NK-92 treated with Interleukin-12 subunit alpha and Interleukin-12 subunit beta, amount 100 ng/mL, for 24 hours (cell line): ENCODE data around the gene DCP1B.
"Not testable (repeated sequence)": the region's sequence is repeated elsewhere in the genome, so short reads cannot be mapped to it uniquely, and the experiment has no call there.

Source experiments
- DNase-seq: peaks from one replicate; lab custom pipeline; 2025; lab: John Stamatoyannopoulos, UW

Gene DCP1B

DNA sequence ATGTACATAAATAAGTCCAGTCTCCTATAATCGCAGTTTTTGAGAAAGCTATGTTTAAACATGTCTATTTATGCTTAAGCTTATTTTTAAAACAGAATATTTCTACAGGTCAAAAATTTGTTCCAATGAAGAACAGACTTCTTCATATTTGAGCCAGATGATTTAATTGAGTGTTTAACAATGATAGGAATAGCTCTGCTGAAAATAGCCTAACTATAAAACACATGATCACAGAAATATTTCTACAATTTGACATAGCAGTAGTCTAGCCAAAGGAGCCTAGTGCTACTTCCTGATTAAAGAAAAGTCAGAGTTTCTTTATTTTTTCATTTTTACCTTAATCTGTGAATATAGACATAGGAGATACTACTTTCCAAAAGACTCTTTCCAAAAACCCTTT is 29.4 kb downstream of the DCP1B start:
- no peak for DNase-seq

DNA sequence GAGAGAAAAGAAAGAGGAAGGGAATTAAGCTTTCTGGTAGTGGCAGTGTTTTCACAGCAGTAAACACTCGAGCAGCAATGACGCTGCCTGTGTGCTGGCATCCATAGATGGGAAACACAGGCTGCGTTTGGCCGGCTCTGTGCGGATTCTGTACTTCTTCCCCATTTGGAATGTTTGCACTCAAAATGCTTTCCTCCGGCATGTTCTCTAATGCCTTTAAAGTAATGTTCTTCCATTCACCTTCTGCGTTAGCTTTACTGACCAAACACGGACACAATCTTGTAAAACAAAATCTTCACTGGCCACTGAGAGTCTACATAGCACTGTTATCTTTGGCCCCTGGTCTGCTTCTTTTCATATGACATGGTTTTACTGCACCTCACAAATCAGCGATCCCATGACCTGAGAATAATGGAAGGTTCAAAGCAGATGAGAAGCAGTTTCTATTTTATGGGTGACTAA is 31.4 kb downstream of the DCP1B start:
- DNase-seq = no peak

DNA sequence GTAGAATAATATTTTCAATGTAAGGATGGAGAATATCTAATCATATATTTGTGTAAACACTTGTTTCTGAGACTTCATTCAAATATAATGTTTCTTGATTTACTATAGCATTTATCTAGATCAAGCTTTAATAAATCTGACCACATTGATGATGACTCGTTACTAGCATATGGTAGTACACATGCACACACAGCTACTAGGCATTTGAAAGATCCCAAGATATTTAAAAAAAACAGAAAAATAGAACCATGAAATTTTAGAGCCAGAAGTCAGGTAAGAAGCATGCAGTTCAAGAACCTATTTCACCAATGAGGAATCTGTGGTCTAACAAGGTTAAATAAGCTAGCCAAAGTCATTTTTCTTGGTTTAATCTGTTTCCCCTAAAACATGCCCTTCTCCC is 32.0 kb downstream of the DCP1B start:
- no peak for DNase-seq

DNA sequence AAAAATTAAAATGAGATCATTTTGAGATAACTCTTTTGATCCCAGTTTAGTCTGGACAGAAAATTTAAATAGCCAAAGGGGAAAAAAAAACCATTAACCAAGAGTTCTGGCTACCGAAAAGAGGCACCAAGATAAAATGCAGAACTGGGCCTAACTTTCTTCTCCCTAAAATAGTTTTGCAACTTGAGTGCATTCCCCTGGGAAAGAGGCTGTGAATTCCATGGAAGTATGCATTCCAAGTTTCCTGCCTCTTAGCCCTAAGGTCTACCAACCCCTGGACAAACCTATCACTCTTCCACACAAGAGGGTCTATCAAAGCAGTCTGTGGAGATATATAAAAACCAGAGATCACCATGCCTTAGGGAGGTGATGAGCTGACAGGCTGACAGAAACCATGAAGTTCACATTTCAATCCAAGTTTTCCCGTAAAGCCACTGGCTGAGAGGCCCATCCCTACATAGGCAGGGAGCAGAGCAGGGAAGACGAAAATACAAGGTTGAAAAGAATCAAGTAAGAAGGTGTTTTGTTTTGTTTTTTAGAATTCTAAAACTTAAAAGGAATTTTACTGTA is 33.8 kb downstream of the DCP1B start:
- DNase-seq = no peak

DNA sequence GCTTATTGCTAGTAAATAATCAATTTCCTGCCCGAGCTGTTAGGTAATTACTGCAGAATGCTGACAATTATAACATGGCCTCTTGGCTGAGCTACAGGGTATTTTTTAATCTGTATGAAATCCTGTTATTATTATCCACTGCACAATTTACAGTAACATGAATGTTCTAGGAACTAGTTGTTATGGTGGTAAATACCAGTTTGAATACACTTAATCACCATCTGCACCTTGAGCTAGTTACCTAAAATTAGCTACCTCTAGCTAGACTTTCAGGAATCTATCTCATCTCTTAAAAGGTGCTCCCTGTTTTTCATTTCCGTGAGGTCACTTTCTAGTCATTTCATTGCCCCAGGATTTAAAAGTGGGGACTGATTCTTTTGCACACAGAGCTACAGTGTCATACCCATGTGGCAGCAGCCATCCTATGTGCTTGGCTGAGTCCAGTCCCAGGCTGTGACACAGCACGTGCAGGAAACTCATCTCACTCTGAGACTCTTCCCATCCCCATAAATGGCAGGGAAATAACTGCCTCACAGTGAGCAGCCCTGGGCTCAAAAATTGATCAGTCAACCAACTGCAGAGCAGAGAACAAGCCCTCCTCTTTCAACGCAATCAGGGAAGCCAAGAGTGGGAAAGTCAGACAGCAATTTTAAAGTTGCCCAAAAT is 37.6 kb downstream of the DCP1B start:
- DNase-seq = no peak

DNA sequence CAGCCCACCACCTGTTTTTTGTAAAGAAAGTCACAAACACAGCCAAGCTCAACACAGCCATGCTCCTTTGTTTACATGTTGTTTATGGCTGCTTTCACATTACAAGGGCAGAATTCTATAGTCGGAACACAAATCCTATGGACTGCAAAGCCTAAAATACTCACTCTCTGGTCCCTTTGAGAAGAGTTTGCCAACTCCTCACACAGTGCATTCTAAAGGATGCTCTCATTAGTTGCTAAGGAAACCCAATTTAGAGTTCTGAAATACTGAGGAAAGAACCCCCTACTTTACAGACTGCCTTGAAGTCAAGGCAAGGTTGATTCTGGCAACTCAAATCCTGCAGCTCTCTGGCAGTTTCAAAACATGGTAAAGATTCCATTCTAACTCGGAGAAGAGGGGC is 38.3 kb downstream of the DCP1B start:
- DNase-seq = no peak

DNA sequence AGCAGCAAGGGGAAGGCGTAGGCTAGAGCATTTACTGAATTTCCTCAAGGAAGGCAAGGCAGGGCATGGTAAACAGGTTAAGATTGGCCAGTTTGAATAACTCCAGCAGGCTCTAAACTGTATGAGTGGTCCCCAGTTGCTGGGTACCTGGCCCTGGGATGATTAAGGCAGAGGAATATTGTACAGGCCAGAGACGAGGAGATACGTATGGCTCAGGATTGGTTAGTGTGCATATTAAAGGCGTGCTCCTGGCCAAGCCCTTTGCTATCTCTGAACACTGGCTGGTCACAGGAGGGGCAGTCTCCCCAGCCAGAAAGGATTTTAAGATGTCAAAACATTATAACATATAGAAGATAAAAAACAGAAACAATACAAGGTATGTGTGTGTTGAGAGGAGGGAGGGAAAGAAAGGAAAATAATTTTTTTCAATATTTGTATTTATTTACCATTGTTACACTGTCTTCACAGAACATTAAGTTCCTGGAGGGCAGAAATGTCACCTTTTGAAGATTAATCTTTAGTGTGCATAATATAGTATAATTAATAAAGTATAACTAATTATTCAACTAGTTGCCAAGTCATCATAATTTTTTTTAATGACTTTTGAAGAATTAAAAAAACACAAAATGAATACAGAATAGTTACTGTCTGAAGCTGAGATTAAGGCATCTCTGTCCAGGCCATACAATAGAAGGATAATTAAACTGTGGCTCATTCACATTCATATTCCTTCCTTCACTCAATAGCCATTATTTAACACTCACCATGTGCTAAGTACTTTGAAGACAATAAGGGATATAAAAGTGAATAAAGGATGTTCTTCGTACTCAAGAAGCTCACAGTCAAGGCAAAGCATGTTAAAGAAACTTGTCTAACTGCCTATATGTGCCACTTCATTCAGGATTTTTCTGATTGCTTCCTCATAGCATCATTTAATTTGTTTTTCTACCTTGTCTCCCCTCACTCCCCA is 41.9 kb downstream of the DCP1B start:
- DNase-seq = no peak

DNA sequence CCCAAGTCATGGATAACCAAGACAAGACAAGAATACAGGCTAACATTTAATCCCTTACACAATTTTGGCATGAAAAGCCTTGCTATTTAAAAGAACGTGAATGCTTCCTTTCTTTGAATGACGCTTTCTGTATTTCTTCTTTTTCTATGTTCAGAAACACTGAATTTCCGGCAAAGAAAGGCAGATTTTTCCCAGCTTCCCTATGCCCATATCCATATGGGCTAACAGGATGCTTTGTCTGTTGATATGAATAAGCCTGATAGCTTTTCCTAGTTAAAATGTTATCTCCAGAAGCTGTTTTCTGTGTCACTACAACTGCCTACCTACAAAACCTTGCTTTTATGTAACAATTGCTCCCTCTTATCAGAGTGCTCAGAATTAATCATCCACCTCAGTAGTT is 47.5 kb downstream of the DCP1B start:
- DNase-seq = no peak

DNA sequence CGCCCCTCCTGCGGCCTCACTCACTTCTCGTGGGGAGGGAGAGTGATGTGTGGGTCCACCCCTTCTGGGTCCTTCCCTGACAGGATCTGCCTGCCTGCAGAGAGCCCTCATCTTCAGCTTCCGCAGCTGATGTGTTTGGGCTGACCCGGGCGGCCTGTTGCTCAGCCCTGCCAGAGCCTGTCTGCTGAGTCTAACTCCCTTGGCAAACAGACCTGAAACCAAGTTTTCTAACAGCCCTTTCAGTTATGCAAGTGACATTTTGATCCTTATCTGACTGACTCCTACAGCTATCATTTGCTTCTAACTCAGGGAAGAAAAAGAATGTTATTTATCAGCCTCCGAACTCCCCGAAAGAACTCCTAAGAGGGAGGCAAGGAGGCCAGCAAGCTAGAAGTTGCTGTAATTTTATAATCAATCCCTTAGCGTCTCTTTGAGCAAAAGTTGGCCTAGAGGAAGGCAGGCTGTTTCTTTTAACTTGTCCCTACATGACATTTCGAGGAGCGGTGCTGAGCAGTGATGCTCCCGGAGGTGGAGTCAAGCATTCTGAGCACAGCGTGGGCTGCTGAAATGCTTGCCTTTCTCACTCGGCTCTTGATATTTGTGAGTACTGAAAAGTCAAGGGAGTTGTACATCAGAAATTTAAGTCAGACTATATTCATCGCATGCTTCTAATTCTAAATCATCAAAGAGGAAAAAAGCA is 54.3 kb downstream of the DCP1B start:
- no peak for DNase-seq

DNA sequence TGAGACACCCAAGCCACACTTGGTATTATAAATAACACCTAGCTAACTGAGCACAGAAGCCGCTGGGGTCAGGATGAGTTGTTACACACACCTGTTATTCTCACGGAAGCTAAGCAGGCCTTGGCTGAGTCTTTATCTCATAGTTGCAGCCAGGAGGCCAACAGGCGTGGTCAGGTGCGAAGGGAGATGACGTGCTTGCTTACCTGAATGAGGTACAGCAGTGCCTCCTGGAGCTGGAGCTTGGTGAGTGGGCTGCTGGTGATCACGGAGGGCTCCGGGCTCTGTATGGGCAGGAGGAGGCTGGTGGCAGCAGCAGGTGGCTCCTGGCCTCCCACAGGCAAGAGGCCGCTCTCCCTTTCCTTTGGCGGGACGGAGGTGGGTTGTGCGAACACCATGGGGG is 55.4 kb downstream of the DCP1B start:
- DNase-seq = no peak

DNA sequence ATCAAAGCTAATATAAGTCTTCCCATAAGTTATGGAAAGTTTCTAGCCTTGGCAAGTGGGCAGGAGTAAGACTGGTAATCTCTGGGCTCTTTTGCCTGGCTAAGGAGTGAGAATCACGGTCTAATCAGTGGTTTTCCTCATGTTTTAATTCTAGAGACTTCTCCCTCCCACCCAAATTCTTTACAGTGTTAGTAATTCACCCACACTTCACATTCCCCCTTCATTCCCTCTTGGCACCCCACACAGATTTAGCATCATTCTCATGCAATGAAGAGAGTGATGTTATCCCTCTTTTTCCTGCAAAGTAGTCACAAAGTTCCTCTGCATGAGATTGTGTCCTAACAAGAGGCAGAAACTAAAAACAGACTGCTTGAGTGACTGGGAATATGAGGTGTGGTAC is 57.2 kb downstream of the DCP1B start:
- DNase-seq = no peak

DNA sequence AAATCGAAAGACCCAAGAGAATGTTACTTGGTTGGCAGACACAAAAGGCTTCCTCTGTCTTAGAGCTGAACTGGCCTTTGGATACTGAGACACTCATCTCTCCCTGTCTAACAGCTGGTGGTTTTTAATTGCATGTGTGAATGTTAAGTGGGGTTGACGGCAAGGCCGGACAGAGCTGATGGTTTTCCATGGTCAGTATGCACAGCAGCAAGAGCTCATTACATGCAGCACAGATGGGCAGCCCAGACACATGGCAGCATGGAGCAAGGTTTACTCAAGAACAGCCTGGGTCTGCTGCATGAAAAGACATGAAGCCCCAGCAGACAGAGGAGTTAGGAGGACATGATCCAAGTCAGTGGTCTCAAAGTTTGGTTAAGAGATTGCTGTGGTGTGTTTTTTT is 58.0 kb downstream of the DCP1B start:
- DNase-seq = no peak

DNA sequence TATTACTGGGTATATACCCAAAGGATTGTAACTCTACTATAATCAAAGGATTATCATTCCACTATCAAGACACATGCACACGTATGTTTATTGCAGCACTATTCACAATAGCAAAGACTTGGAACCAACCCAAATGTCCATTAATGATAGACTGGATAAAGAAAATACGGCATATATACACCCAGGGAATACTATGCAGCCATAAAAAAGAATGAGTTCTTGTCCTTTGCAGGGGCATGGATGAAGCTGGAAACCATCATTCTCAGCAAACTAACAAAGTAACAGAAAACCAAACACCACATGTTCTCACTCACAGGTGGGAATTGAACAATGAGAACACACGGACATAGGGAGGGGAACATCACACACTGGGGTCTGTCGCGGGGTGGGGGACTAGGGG is 58.8 kb downstream of the DCP1B start:
- not testable (repeated sequence) for DNase-seq

DNA sequence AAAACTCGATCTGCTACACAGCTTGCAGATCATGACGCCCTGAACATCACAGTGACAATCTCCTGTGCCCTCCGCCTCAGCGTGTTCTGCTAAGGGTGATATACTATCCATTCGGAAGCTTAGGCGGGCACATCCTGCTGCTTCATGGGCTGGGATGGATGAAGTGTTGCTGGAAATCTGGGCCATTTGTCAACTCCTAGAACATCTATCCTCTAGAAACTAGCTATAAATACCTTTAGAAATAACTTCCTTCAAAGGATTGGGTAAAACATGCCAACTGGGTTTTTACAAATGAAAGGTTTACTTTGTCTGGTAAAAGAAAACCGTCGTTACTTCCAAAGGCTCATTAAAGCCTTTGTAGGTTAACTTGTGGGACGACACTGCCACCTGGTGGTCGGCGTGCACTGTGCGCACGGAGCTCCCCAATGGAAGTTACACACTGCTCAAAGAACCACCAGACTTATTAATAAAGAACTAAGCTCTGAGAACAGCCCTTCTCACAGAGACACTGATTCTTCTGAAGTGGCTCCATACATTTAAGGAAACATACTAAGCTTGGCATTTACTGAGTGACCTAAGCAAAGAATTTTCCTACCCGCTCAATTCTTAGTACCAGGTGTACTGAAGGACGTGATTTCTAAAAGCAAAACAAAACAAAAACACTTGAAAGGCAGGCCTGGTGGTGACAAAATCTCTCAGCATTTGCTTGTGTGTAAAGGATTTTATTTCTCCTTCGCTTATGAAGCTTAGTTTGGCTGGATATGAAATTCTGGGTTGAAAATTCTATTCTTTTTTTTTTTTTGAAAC is 64.3 kb downstream of the DCP1B start:
- DNase-seq = peak; percentile 15

DNA sequence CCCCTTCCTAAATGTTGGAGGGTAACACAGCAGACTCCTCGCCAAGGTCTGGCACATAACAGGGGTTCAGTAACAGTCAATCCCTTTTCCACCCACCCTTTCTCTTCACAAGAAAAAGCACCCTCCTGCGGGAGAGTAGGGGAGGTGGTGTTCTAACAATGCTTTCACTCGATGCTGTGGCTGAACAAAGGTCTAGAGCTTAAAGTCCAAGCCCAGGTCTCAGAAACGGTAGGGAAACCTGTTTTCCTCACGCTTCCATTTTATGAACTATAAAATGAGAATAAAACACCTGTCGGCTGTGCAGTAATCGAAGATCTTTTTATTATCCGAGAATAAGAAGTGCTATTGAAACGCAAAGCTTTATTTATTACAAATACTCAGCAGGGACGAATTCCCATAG is 64.9 kb downstream of the DCP1B start:
- DNase-seq = no peak

DNA sequence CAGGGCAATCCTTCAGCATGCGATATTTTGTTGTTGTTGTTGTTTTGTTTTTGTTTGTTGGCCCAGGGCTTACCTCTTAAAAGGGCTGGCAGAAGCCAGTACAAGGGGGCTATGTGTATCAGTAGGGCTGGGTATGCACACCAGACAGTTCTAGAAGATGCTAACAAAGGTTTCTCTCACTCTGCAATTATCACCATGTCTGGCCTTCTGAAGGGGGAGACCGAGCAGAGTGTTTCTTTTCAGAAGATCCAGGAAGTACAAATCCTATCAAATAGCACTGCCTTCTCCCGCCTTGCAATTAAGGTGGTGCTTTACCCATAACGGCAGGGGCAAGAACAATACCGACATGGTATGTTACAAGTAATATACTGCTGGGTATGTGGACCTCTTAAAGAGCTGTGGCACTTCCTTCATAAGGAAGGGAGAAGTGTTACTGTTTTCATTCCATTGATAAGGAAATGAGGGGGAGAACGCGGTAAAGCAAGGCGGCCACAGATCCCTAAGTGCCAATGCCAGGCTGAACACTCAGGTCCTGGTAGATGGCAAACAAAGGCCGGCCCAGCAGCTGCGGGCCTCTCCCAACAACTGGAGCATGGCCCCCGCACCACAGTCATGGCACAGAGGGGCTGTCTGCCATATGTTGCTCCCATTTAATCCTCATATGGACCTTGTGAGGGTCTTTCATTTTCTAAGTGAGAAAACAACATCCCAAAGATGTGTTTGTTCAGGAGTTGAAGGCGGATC is 66.6 kb downstream of the DCP1B start:
- DNase-seq = no peak

DNA sequence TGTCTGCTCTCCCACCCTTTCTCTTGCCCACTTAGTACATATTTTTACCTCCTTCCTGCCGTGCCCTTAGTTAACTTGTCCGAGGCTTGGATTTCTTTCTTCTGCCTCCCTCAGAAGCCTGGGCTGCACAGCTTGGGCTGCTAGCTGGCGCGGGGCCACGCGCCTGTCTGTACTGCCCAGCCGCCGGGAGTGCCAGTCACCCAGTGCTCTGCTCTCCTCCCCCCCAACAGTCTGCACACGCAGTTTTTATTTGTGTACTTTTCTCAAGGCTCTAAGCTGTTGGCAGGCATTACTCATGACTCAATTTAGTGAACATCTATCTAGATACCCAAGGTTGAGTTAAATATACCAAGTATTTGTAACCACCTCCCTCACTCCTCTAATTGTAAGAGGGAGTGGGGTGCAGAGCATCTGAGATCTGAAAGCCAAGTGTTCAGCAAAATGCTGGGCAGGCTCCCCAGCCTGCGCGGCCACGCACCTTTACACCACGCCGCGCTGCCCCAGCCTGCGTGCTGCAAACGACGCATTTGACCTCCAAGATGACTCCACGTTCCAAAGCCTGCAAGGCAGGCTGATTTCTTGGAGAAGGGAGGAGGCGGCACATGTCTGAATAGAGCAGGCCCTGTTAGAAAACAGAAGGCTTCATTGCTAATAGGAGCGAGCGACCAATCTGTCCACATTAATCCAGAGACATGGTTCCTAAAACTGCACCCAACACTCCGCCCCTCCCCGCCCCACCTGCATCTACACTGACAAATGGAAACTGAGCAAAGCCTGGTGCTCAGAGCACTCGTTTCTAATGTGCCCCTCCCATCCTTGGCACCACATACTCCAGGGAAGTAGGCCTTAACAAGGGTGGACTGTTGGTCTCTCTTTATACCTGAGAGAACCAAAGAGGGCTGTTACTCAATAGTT is 67.6 kb downstream of the DCP1B start:
- DNase-seq = no peak

DNA sequence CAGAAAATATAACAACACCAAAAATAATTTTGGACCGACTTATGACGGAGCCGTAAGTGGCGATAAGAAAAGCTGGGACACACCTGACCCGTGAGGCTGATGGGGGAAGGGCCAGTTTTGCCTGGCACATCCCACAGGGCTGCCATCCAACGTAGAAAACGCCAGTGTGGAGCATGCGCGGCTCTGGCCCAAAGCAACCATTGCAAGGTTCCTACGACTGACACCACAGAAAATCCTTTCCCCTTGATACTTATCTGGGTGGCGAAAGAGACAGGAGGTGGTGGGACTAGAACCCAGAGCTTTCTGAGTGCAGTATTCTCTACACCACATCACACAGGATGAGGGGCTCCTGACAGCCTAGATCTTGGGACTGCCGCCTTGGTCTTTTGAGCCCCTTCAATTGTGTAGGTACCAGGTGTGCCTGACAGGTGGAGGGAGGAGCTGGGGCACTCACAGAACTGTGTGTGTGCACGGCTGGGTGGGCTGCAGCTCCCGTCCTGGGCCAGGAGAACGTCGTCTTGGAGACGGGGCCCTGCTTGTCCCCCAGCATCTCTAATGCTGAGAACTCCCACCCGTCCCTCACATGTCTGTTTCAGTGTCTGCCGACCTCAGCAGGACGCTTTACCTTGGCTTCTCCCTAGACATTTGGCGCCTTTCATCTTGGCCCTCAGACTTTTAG is 68.4 kb downstream of the DCP1B start:
- DNase-seq = no peak

DNA sequence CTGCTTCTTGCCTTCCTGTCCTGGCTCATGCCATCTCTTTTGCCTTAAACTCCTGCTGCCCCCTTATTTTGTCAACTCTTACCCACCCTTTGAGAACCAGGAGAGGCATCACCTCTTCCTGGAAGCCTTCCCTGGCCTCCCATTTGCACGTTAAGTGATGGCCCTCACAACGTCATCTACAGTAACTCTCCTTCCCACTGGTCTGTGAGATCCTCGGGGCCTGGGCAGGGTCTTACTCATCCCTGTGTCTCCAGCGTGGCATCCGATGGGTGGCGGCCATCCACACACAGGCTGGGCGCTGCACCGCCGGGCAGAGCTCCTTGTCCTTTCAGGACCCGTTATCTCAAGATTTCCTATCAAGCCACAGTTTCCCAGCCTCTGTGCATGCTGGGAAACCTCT is 69.0 kb downstream of the DCP1B start:
- no peak for DNase-seq
